ENCODE results near the gene LRSAM1. TPM values are rescaled to one million over a fixed set of nuclear protein-coding genes. Genes with fewer than 3 reads are reported as not detected.

The LRSAM1 gene
- total RNA-seq, 4 donors from 2014 or later = 13.7 to 19.6 (median 16.3) TPM

DNA sequence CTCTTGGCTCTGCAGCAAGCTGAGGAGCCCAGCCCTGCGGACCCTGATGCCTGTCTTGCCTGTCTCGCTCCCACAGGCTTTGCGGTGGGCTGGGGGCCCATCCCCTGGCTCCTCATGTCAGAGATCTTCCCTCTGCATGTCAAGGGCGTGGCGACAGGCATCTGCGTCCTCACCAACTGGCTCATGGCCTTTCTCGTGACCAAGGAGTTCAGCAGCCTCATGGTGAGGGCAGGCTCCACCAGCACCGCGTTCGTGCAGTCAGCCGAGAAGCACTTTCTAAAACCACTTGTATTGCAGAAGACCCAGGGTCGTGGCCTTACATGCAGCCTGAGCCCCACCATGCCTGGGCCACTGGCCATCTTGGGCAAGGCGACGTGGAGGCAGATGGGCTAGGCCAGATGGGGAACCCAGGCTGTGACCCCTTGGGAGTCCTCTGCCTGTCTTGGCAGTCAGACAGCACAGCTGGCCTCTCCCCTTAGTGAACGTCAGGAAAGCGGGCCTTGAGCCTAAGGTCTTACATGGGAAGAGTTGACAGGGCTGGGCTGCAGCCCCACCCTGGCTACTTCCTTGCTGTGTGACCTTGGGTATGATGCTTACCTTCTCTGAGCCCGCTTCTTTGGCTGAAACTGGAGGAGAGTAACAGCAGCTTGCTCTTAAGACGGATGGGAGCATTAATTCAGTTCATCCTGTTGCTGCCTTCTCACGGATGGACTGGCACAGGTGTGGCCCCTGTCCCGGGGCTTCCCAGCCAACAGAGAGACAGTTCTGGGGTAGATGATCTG lies 45.8 kb upstream of the LRSAM1 start:
- WGBS, 2 donors = 94 to 96% methylated on average over 11 to 17 of the region's 20 CpGs
- H3K27me3 ChIP-seq = no peaks in the 10 kb centered on the region
- H3K4me3 ChIP-seq (replicated peaks in 1 of 3) = no peak overlapping the region
- no peak for DNase-seq
- no peaks in the 10 kb centered on the region for H3K9me3 ChIP-seq
- TF ChIP-seq, protein P1, sequence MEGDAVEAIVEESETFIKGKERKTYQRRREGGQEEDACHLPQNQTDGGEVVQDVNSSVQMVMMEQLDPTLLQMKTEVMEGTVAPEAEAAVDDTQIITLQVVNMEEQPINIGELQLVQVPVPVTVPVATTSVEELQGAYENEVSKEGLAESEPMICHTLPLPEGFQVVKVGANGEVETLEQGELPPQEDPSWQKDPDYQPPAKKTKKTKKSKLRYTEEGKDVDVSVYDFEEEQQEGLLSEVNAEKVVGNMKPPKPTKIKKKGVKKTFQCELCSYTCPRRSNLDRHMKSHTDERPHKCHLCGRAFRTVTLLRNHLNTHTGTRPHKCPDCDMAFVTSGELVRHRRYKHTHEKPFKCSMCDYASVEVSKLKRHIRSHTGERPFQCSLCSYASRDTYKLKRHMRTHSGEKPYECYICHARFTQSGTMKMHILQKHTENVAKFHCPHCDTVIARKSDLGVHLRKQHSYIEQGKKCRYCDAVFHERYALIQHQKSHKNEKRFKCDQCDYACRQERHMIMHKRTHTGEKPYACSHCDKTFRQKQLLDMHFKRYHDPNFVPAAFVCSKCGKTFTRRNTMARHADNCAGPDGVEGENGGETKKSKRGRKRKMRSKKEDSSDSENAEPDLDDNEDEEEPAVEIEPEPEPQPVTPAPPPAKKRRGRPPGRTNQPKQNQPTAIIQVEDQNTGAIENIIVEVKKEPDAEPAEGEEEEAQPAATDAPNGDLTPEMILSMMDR (IDR thresholded peaks at IDR 0.05) = no peak
- no peak for TF ChIP-seq POLR2A (IDR thresholded peaks at IDR 0.05)
- peaks cover 5 to 11% of the 10 kb centered on the region in 2 donors for H3K4me1 ChIP-seq
- peak overlapping the region in 1 of 3 donors; percentile 68 for H3K27ac ChIP-seq
- intact Hi-C loops (cut with DNase I) = no loop called here
- H3K36me3 ChIP-seq = peaks cover 0 to 11% of the 10 kb centered on the region in 2 donors

DNA sequence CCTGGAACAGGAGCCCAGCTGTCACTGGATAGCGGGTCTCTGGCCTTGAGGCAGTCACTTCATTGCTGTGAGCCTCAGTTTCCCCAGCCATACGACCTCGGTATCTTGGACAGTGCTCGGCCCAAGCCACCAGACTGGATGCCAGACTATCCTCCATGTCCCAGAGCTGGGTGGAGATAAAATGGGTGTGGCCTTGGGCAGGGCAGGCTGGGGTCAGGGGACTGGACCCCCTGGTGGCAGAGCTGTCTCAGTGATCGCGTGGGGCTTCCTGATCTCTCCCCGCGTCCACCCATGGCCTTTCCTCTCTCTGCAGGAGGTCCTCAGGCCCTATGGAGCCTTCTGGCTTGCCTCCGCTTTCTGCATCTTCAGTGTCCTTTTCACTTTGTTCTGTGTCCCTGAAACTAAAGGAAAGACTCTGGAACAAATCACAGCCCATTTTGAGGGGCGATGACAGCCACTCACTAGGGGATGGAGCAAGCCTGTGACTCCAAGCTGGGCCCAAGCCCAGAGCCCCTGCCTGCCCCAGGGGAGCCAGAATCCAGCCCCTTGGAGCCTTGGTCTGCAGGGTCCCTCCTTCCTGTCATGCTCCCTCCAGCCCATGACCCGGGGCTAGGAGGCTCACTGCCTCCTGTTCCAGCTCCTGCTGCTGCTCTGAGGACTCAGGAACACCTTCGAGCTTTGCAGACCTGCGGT lies 44.4 kb upstream of the LRSAM1 start:
- no peak for DNase-seq
- no peaks in the 10 kb centered on the region for H3K27me3 ChIP-seq
- no peak for TF ChIP-seq POLR2A (IDR thresholded peaks at IDR 0.05)
- TF ChIP-seq, protein P1 (IDR thresholded peaks at IDR 0.05) = no peak
- H3K4me3 ChIP-seq (replicated peaks in 1 of 3) = no peak overlapping the region
- peaks cover 0 to 11% of the 10 kb centered on the region in 2 donors for H3K36me3 ChIP-seq
- H3K4me1 ChIP-seq = peaks cover 5 to 11% of the 10 kb centered on the region in 2 donors
- H3K9me3 ChIP-seq = no peaks in the 10 kb centered on the region
- WGBS, 2 donors = 84 to 94% methylated on average over 6 to 13 of the region's 13 CpGs
- H3K27ac ChIP-seq = peak overlapping the region in 2 of 3 donors; percentile 68 to 78
- intact Hi-C loops (cut with DNase I) = no loop called here

DNA sequence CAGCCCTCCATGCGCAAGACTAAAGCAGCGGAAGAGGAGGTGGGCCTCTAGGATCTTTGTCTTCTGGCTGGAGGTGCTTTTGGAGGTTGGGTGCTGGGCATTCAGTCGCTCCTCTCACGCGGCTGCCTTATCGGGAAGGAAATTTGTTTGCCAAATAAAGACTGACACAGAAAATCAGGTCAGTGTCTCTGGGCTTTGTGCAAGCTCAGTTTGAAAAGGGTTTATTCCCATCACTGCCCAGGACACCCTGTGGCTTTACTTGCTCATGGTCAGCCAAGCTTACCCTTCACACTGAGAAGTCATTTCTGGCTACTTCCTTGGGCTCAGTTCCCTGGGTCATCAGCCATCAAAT lies 43.8 kb upstream of the LRSAM1 start:
- H3K9me3 ChIP-seq = no peaks in the 10 kb centered on the region
- TF ChIP-seq POLR2A (IDR thresholded peaks at IDR 0.05) = no peak
- TF ChIP-seq, protein P1 (IDR thresholded peaks at IDR 0.05) = no peak
- intact Hi-C loops (cut with DNase I) = no loop called here
- WGBS, 2 donors = 64 to 79% methylated on average over 6 of the region's 6 CpGs
- DNase-seq = peak in 1 of 2 donors; percentile 49
- H3K4me3 ChIP-seq (replicated peaks in 1 of 3) = no peak overlapping the region
- no peaks in the 10 kb centered on the region for H3K27me3 ChIP-seq
- H3K27ac ChIP-seq = peak overlapping the region in 2 of 3 donors; percentile 68 to 78
- H3K36me3 ChIP-seq = peaks cover 0 to 11% of the 10 kb centered on the region in 2 donors
- H3K4me1 ChIP-seq = peaks cover 5 to 11% of the 10 kb centered on the region in 2 donors

DNA sequence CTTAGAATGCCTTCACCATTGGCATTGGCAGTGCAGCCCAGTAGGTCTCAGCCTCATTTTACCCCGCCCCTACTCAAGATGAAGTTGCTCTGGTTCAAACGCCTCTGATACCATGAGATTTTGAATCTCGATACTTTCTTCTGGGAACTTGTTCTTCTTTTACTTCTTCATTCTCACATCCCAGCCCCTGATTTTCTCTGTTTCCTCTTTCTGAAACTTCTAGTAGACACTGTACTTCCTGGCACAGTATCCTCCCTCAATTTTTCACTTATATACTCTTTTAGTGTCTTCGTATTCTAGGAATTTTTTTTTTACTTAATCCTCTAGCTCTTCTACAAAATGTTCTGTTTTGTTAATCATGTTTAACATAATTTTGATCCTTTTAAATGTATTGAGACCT lies 40.2 kb upstream of the LRSAM1 start:
- Histone ChIP-seq H3K27ac (no peak overlapping the region), H3K4me3 (replicated peaks in 1 of 3) (no peak overlapping the region), H3K36me3 (no peaks in the 10 kb centered on the region), H3K9me3 (no peaks in the 10 kb centered on the region), H3K4me1 (peaks cover 5 to 21% of the 10 kb centered on the region in 2 donors), H3K27me3 (no peaks in the 10 kb centered on the region)
- intact Hi-C loops (cut with DNase I) = no loop called here
- DNase-seq = no peak
- TF ChIP-seq POLR2A (IDR thresholded peaks at IDR 0.05) = no peak
- TF ChIP-seq, protein P1 (IDR thresholded peaks at IDR 0.05) = no peak
- WGBS, 2 donors = 84 to 89% methylated on average over 4 of the region's 4 CpGs

DNA sequence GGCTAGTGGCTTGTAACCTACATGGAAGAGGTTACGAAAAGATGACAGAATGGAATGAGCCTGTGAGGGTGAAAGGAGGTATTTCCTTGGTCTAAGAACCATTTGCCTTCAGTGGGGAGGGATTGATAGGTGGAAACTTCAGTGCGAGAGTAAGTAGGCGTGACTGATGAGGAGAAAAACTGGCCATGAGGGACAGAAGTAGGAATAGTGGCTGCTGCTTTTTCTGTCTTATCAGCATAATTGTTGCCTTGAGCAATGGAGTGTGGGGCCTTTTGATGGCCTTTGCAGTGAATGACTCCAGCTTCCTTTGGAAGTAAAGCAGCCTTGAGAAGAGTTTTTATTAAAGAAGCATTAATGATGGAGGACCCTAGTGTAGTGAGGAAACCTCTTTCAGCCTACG lies 36.2 kb upstream of the LRSAM1 start:
- Histone ChIP-seq H3K36me3 (no peaks in the 10 kb centered on the region), H3K4me3 (replicated peaks in 1 of 3) (no peak overlapping the region), H3K4me1 (peaks cover 0 to 10% of the 10 kb centered on the region in 2 donors), H3K27me3 (no peaks in the 10 kb centered on the region), H3K27ac (no peak overlapping the region), H3K9me3 (no peaks in the 10 kb centered on the region)
- DNase-seq = peak; percentile 21 to 24
- WGBS, 2 donors = 54 to 63% methylated on average over 4 of the region's 4 CpGs
- TF ChIP-seq POLR2A (IDR thresholded peaks at IDR 0.05) = no peak
- TF ChIP-seq, protein P1 (IDR thresholded peaks at IDR 0.05) = no peak
- intact Hi-C loops (cut with DNase I) = no loop called here

Measured in thyroid gland (tissue), 4 donors.